HG02623 (cell line): ENCODE data around the gene STK32C.
"Not testable (repeated sequence)": the region's sequence is repeated elsewhere in the genome, so short reads cannot be mapped to it uniquely, and the experiment has no call there.

Source experiments
- ATAC-seq: cut with Tn5 transposase; IDR thresholded peaks from one replicate; pipeline ENCODE4 v1.9.1; 2021; ENCODE audit warnings: moderate library complexity; ENCODE audit not compliant: unreplicated experiment

Gene STK32C

GRCh38 chr10:132160834-132161622, 146.7 kb downstream of the STK32C start:
- not testable (repeated sequence) for ATAC-seq

- not testable (repeated sequence) for ATAC-seq
Measured at GRCh38 chr10:132160231-132160630, 147.5 kb downstream of the STK32C start.

- ATAC-seq: not testable (repeated sequence)
Measured at GRCh38 chr10:132159302-132160230, 148.2 kb downstream of the STK32C start.

GRCh38 chr10:132158823-132159222, 148.9 kb downstream of the STK32C start:
- no peak for ATAC-seq

GRCh38 chr10:132158122-132158741, 149.5 kb downstream of the STK32C start:
- ATAC-seq: no peak
